ENCODE data around the gene CNDP2.
"Not testable (repeated sequence)": the region's sequence is repeated elsewhere in the genome, so short reads cannot be mapped to it uniquely, and the experiment has no call there.

Gene CNDP2

GRCh38 chr18:74473976-74474640 lies 22.1 kb upstream of the CNDP2 start:
- no peak for DNase-seq

GRCh38 chr18:74476140-74476539 lies 20.0 kb upstream of the CNDP2 start:
- no peak for DNase-seq

GRCh38 chr18:74477771-74478170 lies 18.4 kb upstream of the CNDP2 start:
- no peak for DNase-seq

GRCh38 chr18:74478316-74478715 lies 17.8 kb upstream of the CNDP2 start:
- no peak for DNase-seq

- DNase-seq: no peak
These were observed 17.3 kb upstream of the CNDP2 start for GRCh38 chr18:74478880-74479279.

GRCh38 chr18:74479486-74480148 lies 16.5 kb upstream of the CNDP2 start:
- DNase-seq: no peak

- DNase-seq: no peak
These were observed 16.0 kb upstream of the CNDP2 start for GRCh38 chr18:74480149-74480651.

GRCh38 chr18:74482697-74483096 lies 13.5 kb upstream of the CNDP2 start:
- no peak for DNase-seq

GRCh38 chr18:74486119-74486849 lies 9.9 kb upstream of the CNDP2 start:
- no peak for DNase-seq

GRCh38 chr18:74488354-74488753 lies 7.8 kb upstream of the CNDP2 start:
- DNase-seq: no peak

- DNase-seq: no peak
These were observed 7.3 kb upstream of the CNDP2 start for GRCh38 chr18:74488864-74489263.

- no peak for DNase-seq
These were observed 6.5 kb upstream of the CNDP2 start for GRCh38 chr18:74489676-74490075.

GRCh38 chr18:74492259-74492658 lies 3.9 kb upstream of the CNDP2 start:
- DNase-seq: no peak

- no peak for DNase-seq
These were observed 2.5 kb upstream of the CNDP2 start for GRCh38 chr18:74493689-74494088.

GRCh38 chr18:74494514-74494913 lies 1.6 kb upstream of the CNDP2 start:
- no peak for DNase-seq

GRCh38 chr18:74496508-74497323 lies 553 bp downstream of the CNDP2 start:
- no peak for DNase-seq

- DNase-seq: no peak
These were observed 1.1 kb downstream of the CNDP2 start for GRCh38 chr18:74497324-74497676.

- no peak for DNase-seq
These were observed 1.6 kb downstream of the CNDP2 start for GRCh38 chr18:74497778-74498177.

- no peak for DNase-seq
These were observed 2.8 kb downstream of the CNDP2 start for GRCh38 chr18:74498712-74499627.

- DNase-seq: no peak
These were observed 3.5 kb downstream of the CNDP2 start for GRCh38 chr18:74499633-74500032.

GRCh38 chr18:74500372-74500771 lies 4.2 kb downstream of the CNDP2 start:
- no peak for DNase-seq

GRCh38 chr18:74500774-74501173 lies 4.6 kb downstream of the CNDP2 start:
- not testable (repeated sequence) for DNase-seq

Data from GOT3 (cell line).